AG09309 (cell line): ENCODE data around the gene ZNHIT2.

ENCODE experiments used
- DNase-seq: peaks from one replicate; pipeline ENCODE4 v3.0.0-alpha.2; 2010; ENCODE audit warnings: low read depth
- H3K4me3 ChIP-seq: 2 replicates; pipeline ENCODE4 v1.5.1; 2011; ENCODE audit warnings: mild to moderate bottlenecking, low read depth, low read length, moderate library complexity; ENCODE audit not compliant: control insufficient read depth
- CTCF ChIP-seq: IDR thresholded peaks from 2 replicates; pipeline ENCODE4 v1.5.1; 2011; ENCODE audit warnings: mild to moderate bottlenecking, low read depth, low read length, inconsistent platforms; ENCODE audit not compliant: insufficient read depth, control insufficient read depth; ENCODE audit errors: missing control alignments

Gene ZNHIT2

GRCh38 chr11:65130631-65131416, 13.3 kb upstream of the ZNHIT2 start:
- DNase-seq = no peak
- no peak for TF ChIP-seq CTCF
- H3K4me3 ChIP-seq = no peak overlapping the region

GRCh38 chr11:65129649-65130441, 12.3 kb upstream of the ZNHIT2 start:
- no peak for DNase-seq
- TF ChIP-seq CTCF = no peak
- H3K4me3 ChIP-seq = no peak overlapping the region

GRCh38 chr11:65128182-65129145, 11.0 kb upstream of the ZNHIT2 start:
- no peak for DNase-seq
- TF ChIP-seq CTCF = no peak
- no peak overlapping the region for H3K4me3 ChIP-seq

GRCh38 chr11:65127473-65128181, 10.1 kb upstream of the ZNHIT2 start:
- H3K4me3 ChIP-seq = no peak overlapping the region
- no peak for TF ChIP-seq CTCF
- no peak for DNase-seq

- no peak for DNase-seq
- no peak for TF ChIP-seq CTCF
- H3K4me3 ChIP-seq = no peak overlapping the region
These were observed 9.2 kb upstream of the ZNHIT2 start for GRCh38 chr11:65126624-65127274.
